Neural cell (in vitro differentiated cells): ENCODE measurements around the gene NR5A2. TPM values are rescaled to one million over a fixed set of nuclear protein-coding genes. Genes with fewer than 3 reads are reported as not detected.

Source experiments
- H2AFZ ChIP-seq: fragments of 200-600, 300-800 bp; sonication (generic), shearing (Covaris generic); 2 replicates; pipeline ENCODE4 v1.6.0; 2014; ENCODE audit warnings: low read depth, mild to moderate bottlenecking, antibody characterized with exemption, low read length, moderate library complexity
- H3F3A ChIP-seq: fragments of 200-600 bp; shearing (Covaris generic); 2 replicates; pipeline ENCODE4 v1.6.1; 2016; ENCODE audit warnings: mild to moderate bottlenecking, moderate library complexity, mixed read lengths, antibody characterized with exemption, low read length; ENCODE audit not compliant: insufficient read depth, poor library complexity, severe bottlenecking
- H3K27ac ChIP-seq: fragments of 200-600, 300-800 bp; sonication (generic), shearing (Covaris generic); 2 replicates; pipeline ENCODE4 v1.5.1; 2014; ENCODE audit warnings: mild to moderate bottlenecking, low read length, moderate library complexity
- H3K27me3 ChIP-seq: fragments of 300-800, 200-600 bp; sonication (generic), shearing (Covaris generic); 2 replicates; pipeline ENCODE4 v1.6.0; 2014; ENCODE audit warnings: mild to moderate bottlenecking, low read depth, low read length, moderate library complexity; ENCODE audit not compliant: insufficient read depth
- H3K36me3 ChIP-seq: fragments of 300-800, 200-600 bp; sonication (generic), shearing (Covaris generic); 2 replicates; pipeline ENCODE4 v1.5.1; 2014; ENCODE audit warnings: mild to moderate bottlenecking, antibody characterized with exemption, low read length, moderate library complexity; ENCODE audit not compliant: insufficient read depth
- H3K4me2 ChIP-seq: fragments of 300-800, 200-600 bp; sonication (generic), shearing (Covaris generic); 2 replicates; pipeline ENCODE4 v1.6.0; 2014; ENCODE audit warnings: mild to moderate bottlenecking, low read length
- H3K4me3 ChIP-seq: fragments of 300-800, 200-600 bp; sonication (generic), shearing (Covaris generic); 2 replicates; pipeline ENCODE4 v1.5.1; 2014; ENCODE audit warnings: mild to moderate bottlenecking, low read length, moderate library complexity
- H3K79me2 ChIP-seq: fragments of 200-600 bp; shearing (Covaris generic); replicated peaks from 2 replicates; pipeline ENCODE4 v1.6.0; 2014; ENCODE audit warnings: mild to moderate bottlenecking, low read length, moderate library complexity; ENCODE audit not compliant: insufficient read depth
- H3K9ac ChIP-seq: fragments of 300-800, 200-600 bp; sonication (generic), shearing (Covaris generic); 2 replicates; pipeline ENCODE4 v1.6.1; 2016; ENCODE audit warnings: mild to moderate bottlenecking, low read length, mixed read lengths
- H3K9me2 ChIP-seq: fragments of 200-600 bp; shearing (Covaris generic); 2 replicates; pipeline ENCODE4 v1.6.1; 2016; ENCODE audit warnings: mild to moderate bottlenecking, low read length, mixed read lengths; ENCODE audit not compliant: insufficient read depth
- H3K9me3 ChIP-seq: fragments of 200-600, 300-800 bp; sonication (generic), shearing (Covaris generic); 2 replicates; pipeline ENCODE4 v1.6.1; 2016; ENCODE audit warnings: mild to moderate bottlenecking, mixed run types, low read length, moderate library complexity, mixed read lengths
- H4K20me1 ChIP-seq: fragments of 200-600 bp; shearing (Covaris generic); 2 replicates; pipeline ENCODE4 v1.6.1; 2016; ENCODE audit warnings: mild to moderate bottlenecking, mixed run types; ENCODE audit not compliant: insufficient read depth
- CTCF ChIP-seq: fragments of 450-650 bp; IDR thresholded peaks from 2 replicates; pipeline ENCODE4 v1.5.1; 2014; ENCODE audit warnings: antibody characterized with exemption, mild to moderate bottlenecking, moderate library complexity; ENCODE audit not compliant: poor library complexity, severe bottlenecking
- EP300 ChIP-seq: fragments of 450-650 bp; conservative IDR thresholded peaks from 2 replicates; pipeline ENCODE4 v1.6.1; 2014; ENCODE audit warnings: antibody characterized with exemption, mild to moderate bottlenecking, moderate library complexity; ENCODE audit not compliant: poor library complexity, severe bottlenecking
- EZH2 ChIP-seq: fragments of 200-600, 300-800 bp; shearing (Covaris generic), sonication (generic); IDR thresholded peaks from 2 replicates; pipeline ENCODE4 v1.6.1; 2014; ENCODE audit warnings: antibody characterized with exemption, low read length, borderline replicate concordance, mild to moderate bottlenecking; ENCODE audit not compliant: insufficient read depth, poor library complexity, severe bottlenecking
- POLR2AphosphoS5 ChIP-seq: IDR thresholded peaks from 2 replicates; pipeline ENCODE4 v1.6.1; 2012
- RAD21 ChIP-seq: fragments of 450-650 bp; conservative IDR thresholded peaks from 2 replicates; pipeline ENCODE4 v1.6.1; 2014; ENCODE audit warnings: antibody characterized with exemption, mild to moderate bottlenecking, moderate library complexity
- SMC3 ChIP-seq: fragments of 450-650 bp; conservative IDR thresholded peaks from 2 replicates; pipeline ENCODE4 v1.6.1; 2014; ENCODE audit warnings: antibody characterized with exemption, mild to moderate bottlenecking, moderate library complexity; ENCODE audit not compliant: poor library complexity
- TAF1 ChIP-seq: IDR thresholded peaks from 2 replicates; pipeline ENCODE4 v1.6.1; 2012; ENCODE audit warnings: low read depth
- polyA plus RNA-seq: library from polyadenylated mRNA; depleted of rRNA; stranded (reverse); fragments of >200 nt; gene quantifications from 2 replicates; pipeline ENCODE4 v1.2.3, GENCODE V29; 2014
- TF ChIP-seq, protein P1 (sequence below): IDR thresholded peaks from 2 replicates; pipeline ENCODE4 v1.6.1; 2012; ENCODE audit warnings: borderline replicate concordance

NR5A2 gene
- polyA plus RNA-seq, 1 donor from 2014 or later, result not detected

DNA sequence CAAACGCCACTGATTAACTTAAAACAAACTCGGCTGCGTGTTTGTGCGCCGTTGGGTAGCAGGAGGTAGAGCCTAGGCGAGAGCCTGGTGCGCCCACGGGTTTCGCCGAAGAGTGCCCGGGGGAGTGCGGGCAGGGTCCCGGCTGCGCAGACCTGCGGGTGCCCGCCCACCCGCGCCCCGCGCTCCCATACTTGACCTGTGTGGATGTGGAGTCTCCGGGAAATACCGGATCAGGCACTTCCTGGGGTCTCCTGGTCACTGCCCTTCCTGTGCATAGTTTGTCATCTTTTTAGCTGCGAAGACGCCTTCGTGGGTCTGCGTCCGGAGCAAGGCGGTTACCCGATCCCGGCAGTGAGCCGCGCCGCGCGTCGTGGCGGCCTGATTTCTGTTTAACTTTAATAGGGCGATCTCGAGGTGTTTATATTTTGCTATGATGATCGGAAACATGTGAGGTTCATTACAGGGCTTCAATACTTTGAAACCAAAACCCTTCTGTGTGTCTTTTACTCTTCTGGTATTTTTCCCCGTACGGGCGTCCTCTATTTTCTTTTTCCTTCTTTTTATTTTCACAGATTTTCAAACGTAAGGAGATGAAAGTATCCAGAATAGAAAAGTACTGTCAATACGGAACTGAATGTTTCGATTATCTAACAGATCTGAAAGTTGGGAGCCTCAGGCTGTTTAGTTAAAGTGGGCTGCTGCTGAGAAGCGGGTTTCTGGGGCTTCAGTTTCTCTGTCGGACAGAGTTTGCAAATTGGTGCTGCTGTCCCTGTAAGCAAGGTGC, 15.2 kb downstream of the NR5A2 start:
- H4K20me1 ChIP-seq, result no peaks in the 10 kb centered on the region
- H3K36me3 ChIP-seq, result no peaks in the 10 kb centered on the region
- no peak overlapping the region for H3K9ac ChIP-seq
- H3K9me3 ChIP-seq, result no peaks in the 10 kb centered on the region
- TF ChIP-seq EZH2, result peak; percentile 95
- no peak for TF ChIP-seq EP300
- H3K27ac ChIP-seq, result no peak overlapping the region
- peak overlapping the region; percentile 37 for H3K4me3 ChIP-seq
- H3K27me3 ChIP-seq, result peaks cover 87% of the 10 kb centered on the region
- no peaks in the 10 kb centered on the region for H3F3A ChIP-seq
- H3K4me2 ChIP-seq, result no peak overlapping the region
- no peak overlapping the region for H2AFZ ChIP-seq
- no peaks in the 10 kb centered on the region for H3K9me2 ChIP-seq
- no peaks in the 10 kb centered on the region for H3K79me2 ChIP-seq

GRCh38 chr1:200043336-200043668, 15.8 kb downstream of the NR5A2 start:
- Histone ChIP-seq H3K79me2 (no peaks in the 10 kb centered on the region), H4K20me1 (no peaks in the 10 kb centered on the region), H3F3A (no peaks in the 10 kb centered on the region), H3K9ac (no peak overlapping the region), H3K9me3 (no peaks in the 10 kb centered on the region), H3K36me3 (no peaks in the 10 kb centered on the region), H3K9me2 (no peaks in the 10 kb centered on the region), H3K4me3 (no peak overlapping the region), H3K4me2 (no peak overlapping the region), H2AFZ (no peak overlapping the region), H3K27me3 (peaks cover 81% of the 10 kb centered on the region), H3K27ac (no peak overlapping the region)
- TF ChIP-seq, protein P1, sequence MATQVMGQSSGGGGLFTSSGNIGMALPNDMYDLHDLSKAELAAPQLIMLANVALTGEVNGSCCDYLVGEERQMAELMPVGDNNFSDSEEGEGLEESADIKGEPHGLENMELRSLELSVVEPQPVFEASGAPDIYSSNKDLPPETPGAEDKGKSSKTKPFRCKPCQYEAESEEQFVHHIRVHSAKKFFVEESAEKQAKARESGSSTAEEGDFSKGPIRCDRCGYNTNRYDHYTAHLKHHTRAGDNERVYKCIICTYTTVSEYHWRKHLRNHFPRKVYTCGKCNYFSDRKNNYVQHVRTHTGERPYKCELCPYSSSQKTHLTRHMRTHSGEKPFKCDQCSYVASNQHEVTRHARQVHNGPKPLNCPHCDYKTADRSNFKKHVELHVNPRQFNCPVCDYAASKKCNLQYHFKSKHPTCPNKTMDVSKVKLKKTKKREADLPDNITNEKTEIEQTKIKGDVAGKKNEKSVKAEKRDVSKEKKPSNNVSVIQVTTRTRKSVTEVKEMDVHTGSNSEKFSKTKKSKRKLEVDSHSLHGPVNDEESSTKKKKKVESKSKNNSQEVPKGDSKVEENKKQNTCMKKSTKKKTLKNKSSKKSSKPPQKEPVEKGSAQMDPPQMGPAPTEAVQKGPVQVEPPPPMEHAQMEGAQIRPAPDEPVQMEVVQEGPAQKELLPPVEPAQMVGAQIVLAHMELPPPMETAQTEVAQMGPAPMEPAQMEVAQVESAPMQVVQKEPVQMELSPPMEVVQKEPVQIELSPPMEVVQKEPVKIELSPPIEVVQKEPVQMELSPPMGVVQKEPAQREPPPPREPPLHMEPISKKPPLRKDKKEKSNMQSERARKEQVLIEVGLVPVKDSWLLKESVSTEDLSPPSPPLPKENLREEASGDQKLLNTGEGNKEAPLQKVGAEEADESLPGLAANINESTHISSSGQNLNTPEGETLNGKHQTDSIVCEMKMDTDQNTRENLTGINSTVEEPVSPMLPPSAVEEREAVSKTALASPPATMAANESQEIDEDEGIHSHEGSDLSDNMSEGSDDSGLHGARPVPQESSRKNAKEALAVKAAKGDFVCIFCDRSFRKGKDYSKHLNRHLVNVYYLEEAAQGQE, result no peak
- no peak for TF ChIP-seq RAD21
- no peak for TF ChIP-seq POLR2AphosphoS5

GRCh38 chr1:200046115-200046514, 18.6 kb downstream of the NR5A2 start:
- H3K27me3 ChIP-seq, result peaks cover 53% of the 10 kb centered on the region

GRCh38 chr1:200048244-200048643, 20.7 kb downstream of the NR5A2 start:
- no peaks in the 10 kb centered on the region for H3K36me3 ChIP-seq
- no peak overlapping the region for H3K9ac ChIP-seq
- no peaks in the 10 kb centered on the region for H4K20me1 ChIP-seq
- no peak overlapping the region for H2AFZ ChIP-seq
- H3K27ac ChIP-seq, result no peak overlapping the region
- H3K79me2 ChIP-seq, result no peaks in the 10 kb centered on the region
- H3K9me2 ChIP-seq, result no peaks in the 10 kb centered on the region
- H3K4me2 ChIP-seq, result no peak overlapping the region
- H3K4me3 ChIP-seq, result no peak overlapping the region
- no peaks in the 10 kb centered on the region for H3F3A ChIP-seq
- no peaks in the 10 kb centered on the region for H3K9me3 ChIP-seq
- H3K27me3 ChIP-seq, result peaks cover 32% of the 10 kb centered on the region
- TF ChIP-seq TAF1, result no peak
- TF ChIP-seq SMC3, result no peak
- TF ChIP-seq, protein P1, result no peak
- TF ChIP-seq EZH2, result no peak
- no peak for TF ChIP-seq CTCF
- TF ChIP-seq POLR2AphosphoS5, result no peak
- no peak for TF ChIP-seq EP300
- no peak for TF ChIP-seq RAD21

More at GRCh38 chr1:200046115-200046514, 18.6 kb downstream of the NR5A2 start:
- TF ChIP-seq SMC3, result no peak
- no peak for TF ChIP-seq RAD21
- no peaks in the 10 kb centered on the region for H3K79me2 ChIP-seq
- H3K4me3 ChIP-seq, result no peak overlapping the region
- no peaks in the 10 kb centered on the region for H3K9me2 ChIP-seq
- no peak overlapping the region for H3K9ac ChIP-seq
- H3K9me3 ChIP-seq, result no peaks in the 10 kb centered on the region
- H3F3A ChIP-seq, result no peaks in the 10 kb centered on the region
- no peak overlapping the region for H3K27ac ChIP-seq
- H3K36me3 ChIP-seq, result no peaks in the 10 kb centered on the region
- H2AFZ ChIP-seq, result no peak overlapping the region
- H4K20me1 ChIP-seq, result no peaks in the 10 kb centered on the region
- no peak overlapping the region for H3K4me2 ChIP-seq
